B cell (primary cell): Measurements from ENCODE around the gene RAP2A. TPM values are rescaled to one million over a fixed set of nuclear protein-coding genes. Genes with fewer than 3 reads are reported as not detected.

Experiments used
- ATAC-seq: fragments of 200-7000 bp; cut with Tn5 transposase; one replicate; pipeline ENCODE4 v1.10.0; 2021; ENCODE audit warnings: low read depth, mild to moderate bottlenecking, moderate number of reproducible peaks, moderate library complexity
- CTCF ChIA-PET: fragments of 350-600 bp; sonication (Branson Sonifier 250); formaldehyde crosslinking; loops from one replicate; lab custom pipeline; 2021; ENCODE audit warnings: antibody characterized with exemption, inconsistent platforms; lab: Charles Lee
- POLR2A ChIA-PET: fragments of 350-600 bp; sonication (Branson Sonifier 250); formaldehyde crosslinking; loops from one replicate; lab custom pipeline; 2021; ENCODE audit warnings: antibody characterized with exemption; lab: Charles Lee
- DNase-seq: peaks from one replicate; pipeline ENCODE4 v3.0.0; 2013
- H2AFZ ChIP-seq: 2 replicates; pipeline ENCODE4 v1.6.1; 2012; ENCODE audit warnings: mild to moderate bottlenecking, low read depth, low read length; ENCODE audit not compliant: insufficient read depth, poor library complexity, severe bottlenecking
- H3K27ac ChIP-seq, 2 donors: 1 replicate in 1 of 2; 2 replicates in 1 of 2; pipeline ENCODE4 v1.5.1; 2012 to 2013; ENCODE audit warnings: low read length in 2 of 2, mild to moderate bottlenecking in 2 of 2, moderate library complexity in 1 of 2
- H3K27me3 ChIP-seq, 4 experiments: fragments of 200-600 bp in 1 of 4; sonication (generic) in 1 of 4; replicated peaks in 1 of 4; 1 replicate in 2 of 4; 2 replicates in 2 of 4; pipeline versions ENCODE4 v1.6.1 to v1.7.0; 2013 to 2016; ENCODE audit warnings: low read length in 3 of 4, mild to moderate bottlenecking in 2 of 4, mixed read lengths in 1 of 4, moderate library complexity in 1 of 4; ENCODE audit not compliant: insufficient read depth in 4 of 4, control insufficient read depth in 3 of 4; ENCODE audit errors: control extremely low read depth in 1 of 4
- H3K36me3 ChIP-seq, 2 experiments: replicated peaks in 1 of 2; 1 replicate in 1 of 2; 2 replicates in 1 of 2; pipeline versions ENCODE4 v1.6.1 to v1.7.1; 2013; ENCODE audit warnings: low read length in 1 of 2; ENCODE audit not compliant: insufficient read depth in 2 of 2, control insufficient read depth in 1 of 2; ENCODE audit errors: control extremely low read depth in 1 of 2, extremely low read depth in 1 of 2
- H3K4me1 ChIP-seq, 2 donors: fragments of 200-600 bp in 1 of 2; sonication (generic) in 1 of 2; 1 replicate in 1 of 2; 2 replicates in 1 of 2; pipeline versions ENCODE4 v1.5.1 to v1.6.1; 2013 to 2017; ENCODE audit warnings: low read length in 2 of 2; ENCODE audit not compliant: control insufficient read depth in 2 of 2, insufficient read depth in 2 of 2
- H3K4me2 ChIP-seq: replicated peaks from 2 replicates; pipeline ENCODE3; 2012; ENCODE audit warnings: mild to moderate bottlenecking, low read depth, low read length; ENCODE audit not compliant: poor library complexity, severe bottlenecking
- H3K4me3 ChIP-seq, 5 experiments: fragments of 200-600 bp in 1 of 5; sonication (generic) in 1 of 5; 1 replicate in 3 of 5; 2 replicates in 2 of 5; pipeline versions ENCODE4 v1.5.1 to v1.7.0; 2011 to 2016; ENCODE audit warnings: low read length in 4 of 5, mild to moderate bottlenecking in 4 of 5, low read depth in 2 of 5, control low read depth in 1 of 5, moderate library complexity in 1 of 5; ENCODE audit not compliant: insufficient read depth in 1 of 5; ENCODE audit errors: control extremely low read depth in 1 of 5, extremely low read depth in 1 of 5
- H3K79me2 ChIP-seq: fragments of 200-600 bp; sonication (generic); one replicate; pipeline ENCODE4 v1.6.0; 2016; ENCODE audit warnings: low read length; ENCODE audit not compliant: control insufficient read depth, insufficient read depth
- H3K9ac ChIP-seq: fragments of 200-600 bp; sonication (generic); 2 replicates; pipeline ENCODE4 v1.6.1; 2017; ENCODE audit warnings: mild to moderate bottlenecking, low read length, moderate library complexity
- H3K9me3 ChIP-seq, 3 donors: one replicate each; pipeline versions ENCODE4 v1.6.1 to v1.7.1; 2013; ENCODE audit warnings: low read length in 2 of 3; ENCODE audit not compliant: control insufficient read depth in 2 of 3, insufficient read depth in 1 of 3; ENCODE audit errors: control extremely low read depth in 1 of 3
- H4K20me1 ChIP-seq: 2 replicates; pipeline ENCODE4 v1.6.0; 2012; ENCODE audit warnings: mild to moderate bottlenecking, low read length; ENCODE audit not compliant: insufficient read depth, control insufficient read depth, poor library complexity, severe bottlenecking
- H3K27ac Mint-ChIP-seq: one replicate; pipeline ENCODE4 v1.8.0; 2021; ENCODE audit warnings: mixed read lengths
- H3K27me3 Mint-ChIP-seq: one replicate; pipeline ENCODE4 v1.8.0; 2021; ENCODE audit warnings: mixed read lengths
- H3K4me1 Mint-ChIP-seq: one replicate; pipeline ENCODE4 v1.8.0; 2021; ENCODE audit warnings: mixed read lengths
- H3K4me3 Mint-ChIP-seq: one replicate; pipeline ENCODE4 v1.8.0; 2021; ENCODE audit warnings: mixed read lengths
- H3K9me3 Mint-ChIP-seq: one replicate; pipeline ENCODE4 v1.8.0; 2022; ENCODE audit warnings: mixed read lengths; ENCODE audit not compliant: insufficient read depth
- EZH2 ChIP-seq: IDR thresholded peaks from 2 replicates; pipeline ENCODE4 v1.6.1; 2012; ENCODE audit warnings: borderline replicate concordance, low read depth, mild to moderate bottlenecking, moderate library complexity, low read length; ENCODE audit not compliant: insufficient read depth, poor library complexity, severe bottlenecking
- WGBS: methylation state at CpG from one replicate; pipeline ENCODE4 v1.1.5; 2013; ENCODE audit warnings: missing lambda C conversion rate; ENCODE audit not compliant: insufficient coverage; 5-methylcytosine and 5-hydroxymethylcytosine counted together
- intact Hi-C: fragments of 100-400 bp; cut with micrococcal nuclease; formaldehyde crosslinking; loops from one replicate; pipeline ENCODE4 v1.10.0; 2022
- polyA plus RNA-seq: library from polyadenylated mRNA; depleted of rRNA; stranded (reverse); fragments of >200 nt; gene quantifications from 2 replicates; pipeline ENCODE4 v1.2.3, GENCODE V29; 2012
- total RNA-seq, 2 donors: library from RNA; stranded (reverse); fragments of 120-200 nt in 1 of 2; gene quantifications; 1 replicate in 1 of 2; 2 replicates in 1 of 2; pipeline versions ENCODE4 v1.2.3 to v1.2.4, GENCODE V29; 2013 to 2022
- TF ChIP-seq, protein P1 (sequence below): fragments of 200-600 bp; IDR thresholded peaks from one replicate; pipeline ENCODE4 v1.8.0; 2022; ENCODE audit warnings: antibody characterized with exemption, mild to moderate bottlenecking

RAP2A gene
- total and polyA plus RNA-seq, 2 donors (not counting 1 experiment from before 2014, with no cell fraction given): 2.1 to 24.1 TPM

DNA sequence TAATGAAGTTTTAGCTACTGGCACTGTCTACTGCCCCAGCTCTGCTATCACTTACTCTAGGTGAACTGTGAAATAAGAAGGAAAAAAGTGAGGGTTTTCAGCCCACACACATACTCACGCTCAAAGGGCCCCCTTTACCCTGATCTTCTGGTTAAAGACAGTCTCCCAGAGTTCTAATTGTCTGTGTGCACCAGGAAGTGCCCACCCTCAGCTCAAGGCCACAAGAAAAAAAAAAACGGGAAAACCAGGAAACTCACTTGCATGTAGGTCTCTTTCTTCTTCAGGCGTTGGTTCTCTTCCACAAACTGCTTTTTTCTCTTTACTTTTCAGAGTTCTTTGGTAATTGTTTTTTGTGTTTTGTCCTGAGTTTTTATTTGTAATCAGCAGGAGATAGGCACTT lies 22.1 kb downstream of the RAP2A start:
- Histone ChIP-seq H3K9me3 (peaks cover 0 to 8% (median 5%) of the 10 kb centered on the region in 3 donors), H3K27ac (no peak overlapping the region), H3K36me3 (peaks cover 0 to 8% of the 10 kb centered on the region in 2 experiments), H3K4me2 (no peak overlapping the region), H2AFZ (no peak overlapping the region), H3K4me3 (no peak overlapping the region), H3K9ac (no peak overlapping the region), H3K27me3 (no peaks in the 10 kb centered on the region), H3K4me1 (peaks cover 21 to 22% of the 10 kb centered on the region in 2 donors), H4K20me1 (no peaks in the 10 kb centered on the region), H3K79me2 (peaks cover 21% of the 10 kb centered on the region)
- ChIA-PET CTCF (interaction anchor here (0.8 kb wide), 1 partner anchor 23 kb away, joined by 3 read pairs; no protein-coding TSS in a partner anchor), POLR2A (no interaction called here)
- WGBS: 67% methylated on average over 1 of the region's 3 CpGs
- Mint-ChIP-seq H3K27me3 (no peaks in the 10 kb centered on the region), H3K9me3 (peaks cover 10% of the 10 kb centered on the region), H3K4me1 (peaks cover 22% of the 10 kb centered on the region), H3K4me3 (no peak overlapping the region), H3K27ac (no peak overlapping the region)
- TF ChIP-seq, protein P1, sequence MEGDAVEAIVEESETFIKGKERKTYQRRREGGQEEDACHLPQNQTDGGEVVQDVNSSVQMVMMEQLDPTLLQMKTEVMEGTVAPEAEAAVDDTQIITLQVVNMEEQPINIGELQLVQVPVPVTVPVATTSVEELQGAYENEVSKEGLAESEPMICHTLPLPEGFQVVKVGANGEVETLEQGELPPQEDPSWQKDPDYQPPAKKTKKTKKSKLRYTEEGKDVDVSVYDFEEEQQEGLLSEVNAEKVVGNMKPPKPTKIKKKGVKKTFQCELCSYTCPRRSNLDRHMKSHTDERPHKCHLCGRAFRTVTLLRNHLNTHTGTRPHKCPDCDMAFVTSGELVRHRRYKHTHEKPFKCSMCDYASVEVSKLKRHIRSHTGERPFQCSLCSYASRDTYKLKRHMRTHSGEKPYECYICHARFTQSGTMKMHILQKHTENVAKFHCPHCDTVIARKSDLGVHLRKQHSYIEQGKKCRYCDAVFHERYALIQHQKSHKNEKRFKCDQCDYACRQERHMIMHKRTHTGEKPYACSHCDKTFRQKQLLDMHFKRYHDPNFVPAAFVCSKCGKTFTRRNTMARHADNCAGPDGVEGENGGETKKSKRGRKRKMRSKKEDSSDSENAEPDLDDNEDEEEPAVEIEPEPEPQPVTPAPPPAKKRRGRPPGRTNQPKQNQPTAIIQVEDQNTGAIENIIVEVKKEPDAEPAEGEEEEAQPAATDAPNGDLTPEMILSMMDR: no peak
- no peak for TF ChIP-seq EZH2
- intact Hi-C loops: no loop called here
- ATAC-seq (no peak), DNase-seq (no peak)

DNA sequence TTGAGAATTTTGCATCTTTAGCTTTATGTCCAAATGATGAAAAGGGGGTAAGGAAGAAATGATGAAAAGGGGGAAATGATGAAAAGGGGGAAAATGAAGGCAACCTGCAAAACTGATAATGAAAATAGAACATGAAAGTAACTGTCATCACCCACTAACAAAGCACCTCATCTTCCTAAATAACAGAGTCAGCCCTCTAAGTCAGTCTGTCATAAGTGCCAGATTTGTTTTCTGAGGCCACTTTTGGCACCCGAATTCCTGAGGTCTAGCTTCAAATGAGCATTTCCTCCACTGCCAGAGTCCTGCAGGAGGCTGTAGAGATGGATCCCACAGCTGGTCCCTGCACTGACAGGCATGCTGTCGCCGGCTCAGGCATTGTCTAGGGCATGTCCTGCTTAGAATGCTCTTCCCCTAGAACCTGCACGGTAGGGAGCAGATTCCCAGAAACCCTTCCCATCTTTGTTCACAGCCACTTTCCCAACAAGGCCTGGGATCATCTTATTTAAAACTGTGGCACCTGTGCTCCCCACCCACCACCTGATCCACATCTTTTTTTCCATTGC lies 25.3 kb downstream of the RAP2A start:
- WGBS: 83% methylated on average over 4 of the region's 4 CpGs
- H3K9me3 ChIP-seq: peaks cover 0 to 8% (median 1%) of the 10 kb centered on the region in 3 donors
- H4K20me1 ChIP-seq: no peaks in the 10 kb centered on the region
- intact Hi-C loops: no loop called here
- peaks cover 22 to 23% of the 10 kb centered on the region in 2 donors for H3K4me1 ChIP-seq
- DNase-seq (no peak), ATAC-seq (no peak)
- H3K79me2 ChIP-seq: peaks cover 17% of the 10 kb centered on the region
- ChIA-PET POLR2A (interaction anchor here (0.7 kb wide), 1 partner anchor 19 kb away, joined by 4 read pairs; no protein-coding TSS in a partner anchor), CTCF (no interaction called here)
- H3K4me1 Mint-ChIP-seq: peaks cover 25% of the 10 kb centered on the region
- H3K36me3 ChIP-seq: peaks cover 2 to 3% of the 10 kb centered on the region in 2 experiments
- peak overlapping the region in 1 of 2 donors; percentile 69 for H3K27ac ChIP-seq
- peaks cover 7% of the 10 kb centered on the region for H3K9me3 Mint-ChIP-seq
- no peak overlapping the region for H3K9ac ChIP-seq
- peak overlapping the region; percentile 50 for H3K4me3 Mint-ChIP-seq
- H3K27me3 ChIP-seq: no peaks in the 10 kb centered on the region
- no peak for TF ChIP-seq EZH2
- TF ChIP-seq, protein P1: no peak
- no peaks in the 10 kb centered on the region for H3K27me3 Mint-ChIP-seq
- no peak overlapping the region for H3K4me3 ChIP-seq
- no peak overlapping the region for H2AFZ ChIP-seq
- peak overlapping the region; percentile 82 for H3K27ac Mint-ChIP-seq
- H3K4me2 ChIP-seq: peak overlapping the region; percentile 43
